ENCODE measurements around the gene PRDM12.

PRDM12 gene

GRCh38 chr9:130692321-130692720 is 27.9 kb downstream of the PRDM12 start:
- DNase-seq = no peak

GRCh38 chr9:130693101-130693425 is 28.7 kb downstream of the PRDM12 start:
- no peak for DNase-seq

DNA sequence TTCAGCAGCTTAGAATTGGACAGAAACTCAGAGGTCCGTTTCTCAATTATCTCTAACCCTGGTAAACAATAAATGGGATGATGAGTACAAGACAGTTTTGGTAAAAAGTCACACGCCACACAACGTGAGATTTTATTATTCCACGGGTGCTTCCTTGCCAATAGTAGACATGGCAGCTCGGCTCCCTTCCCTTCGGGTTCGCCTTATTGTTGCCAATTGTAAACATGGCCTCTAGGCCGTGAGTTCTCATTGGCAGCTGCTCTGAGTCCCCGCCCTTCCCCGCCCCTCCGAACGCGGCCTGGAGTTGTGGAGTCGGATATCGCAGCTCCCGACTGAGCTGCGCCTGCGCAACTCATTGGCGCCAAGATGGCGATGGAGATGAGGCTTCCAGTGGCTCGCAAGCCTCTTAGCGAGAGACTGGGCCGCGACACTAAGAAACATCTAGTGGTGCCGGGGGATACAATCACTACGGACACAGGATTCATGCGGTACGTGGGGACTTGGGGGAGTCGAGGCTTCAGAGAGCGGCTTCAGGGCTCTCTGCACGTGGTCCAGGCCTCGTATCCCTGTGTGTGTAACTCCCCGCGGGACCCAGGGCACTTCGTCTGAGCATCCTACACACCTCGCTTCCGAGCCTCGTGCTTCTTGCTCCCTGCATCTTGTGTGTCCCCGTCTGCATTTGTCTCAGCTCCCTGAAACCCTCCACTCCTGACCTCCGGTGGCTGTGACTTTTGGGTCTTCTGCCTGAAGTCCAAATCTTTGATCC is 29.2 kb downstream of the PRDM12 start, which contains the start of gene EXOSC2:
Gene EXOSC2 (plus strand): TSS at position 355 of the 766 bp plus-strand sequence. CDS start 12 bp downstream, at position 367.
- peak; percentile 99 for DNase-seq

DNA sequence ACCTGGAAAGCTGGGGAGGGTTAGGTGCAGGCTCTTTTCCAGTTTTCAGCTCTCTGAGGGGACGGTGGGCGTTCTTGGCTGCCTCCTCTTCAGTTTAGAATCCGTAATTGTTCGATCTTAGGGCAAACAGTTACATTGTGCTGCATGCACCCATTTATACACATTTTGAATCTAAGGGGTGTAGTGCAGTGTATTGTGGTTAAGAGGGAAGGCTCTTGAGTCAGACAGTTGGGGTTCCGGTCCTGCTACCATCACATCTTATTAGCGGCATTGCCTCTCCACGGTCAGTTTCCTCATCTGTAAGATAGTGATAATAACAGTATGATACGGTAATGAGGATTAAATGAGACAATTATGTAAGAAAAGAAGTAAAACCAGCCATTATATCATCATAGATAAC is 29.8 kb downstream of the PRDM12 start:
- no peak for DNase-seq

- DNase-seq = no peak
Observed at GRCh38 chr9:130696139-130696650, 31.8 kb downstream of the PRDM12 start.

GRCh38 chr9:130696996-130697395 is 32.6 kb downstream of the PRDM12 start:
- DNase-seq = no peak

- peak; percentile 67 for DNase-seq
Observed at GRCh38 chr9:130698514-130698913, 34.1 kb downstream of the PRDM12 start.

DNA sequence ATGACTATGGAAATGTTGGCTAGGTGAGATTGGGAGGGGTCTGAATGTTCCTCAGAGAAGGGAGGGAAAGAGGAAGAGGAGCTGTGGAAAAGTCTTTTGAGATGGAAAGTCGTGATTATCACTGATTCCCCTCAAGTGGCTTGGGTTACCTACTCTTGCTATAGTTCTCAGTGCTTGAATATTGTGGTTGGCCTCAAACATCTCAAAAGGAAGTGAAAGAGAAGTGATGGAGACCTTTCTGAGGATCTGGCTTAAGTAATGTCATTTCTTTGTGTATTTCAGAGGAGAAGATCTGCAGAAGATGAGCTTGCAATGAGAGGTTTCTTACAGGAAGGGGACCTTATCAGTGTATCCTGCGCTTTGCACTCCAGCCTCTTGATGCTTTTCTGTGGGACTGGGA is 34.7 kb downstream of the PRDM12 start:
- no peak for DNase-seq

- peak; percentile 76 for DNase-seq
Observed at GRCh38 chr9:130701059-130702022, 36.9 kb downstream of the PRDM12 start.

GRCh38 chr9:130703501-130703900 is 39.1 kb downstream of the PRDM12 start:
- DNase-seq = no peak

GRCh38 chr9:130707225-130707976 is 43.0 kb downstream of the PRDM12 start:
- peak; percentile 68 for DNase-seq

DNA sequence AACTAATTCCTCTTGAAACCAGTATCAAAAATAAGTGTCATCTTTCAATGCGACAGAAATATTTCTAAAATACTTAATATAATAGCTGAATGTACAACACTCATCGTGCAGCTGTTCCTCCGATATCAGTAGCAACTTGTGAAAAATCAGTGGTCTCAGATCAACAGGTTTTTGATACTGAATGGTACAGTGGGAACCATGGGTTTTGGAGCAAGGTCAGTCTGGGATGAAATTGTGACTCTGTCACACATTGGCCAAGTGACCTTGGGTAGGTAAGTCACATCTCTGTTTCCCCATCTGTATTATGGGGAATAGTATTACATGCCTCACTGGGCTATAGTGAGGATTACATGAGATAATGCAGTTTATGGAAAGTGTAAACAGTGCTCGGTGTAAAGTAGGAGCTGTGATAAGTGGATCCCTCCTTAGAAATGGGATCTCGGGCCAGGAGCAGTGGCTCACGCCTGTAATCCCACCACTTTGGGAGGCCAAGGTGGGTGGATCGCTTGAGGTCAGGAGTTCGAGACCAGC is 46.5 kb downstream of the PRDM12 start:
- DNase-seq = no peak

GRCh38 chr9:130711469-130711868 is 47.1 kb downstream of the PRDM12 start:
- DNase-seq = no peak

- peak; percentile 99 for DNase-seq
Observed at GRCh38 chr9:130712564-130713285, 48.3 kb downstream of the PRDM12 start.

GRCh38 chr9:130713286-130713960 is 49.0 kb downstream of the PRDM12 start:
- DNase-seq = no peak

DNA sequence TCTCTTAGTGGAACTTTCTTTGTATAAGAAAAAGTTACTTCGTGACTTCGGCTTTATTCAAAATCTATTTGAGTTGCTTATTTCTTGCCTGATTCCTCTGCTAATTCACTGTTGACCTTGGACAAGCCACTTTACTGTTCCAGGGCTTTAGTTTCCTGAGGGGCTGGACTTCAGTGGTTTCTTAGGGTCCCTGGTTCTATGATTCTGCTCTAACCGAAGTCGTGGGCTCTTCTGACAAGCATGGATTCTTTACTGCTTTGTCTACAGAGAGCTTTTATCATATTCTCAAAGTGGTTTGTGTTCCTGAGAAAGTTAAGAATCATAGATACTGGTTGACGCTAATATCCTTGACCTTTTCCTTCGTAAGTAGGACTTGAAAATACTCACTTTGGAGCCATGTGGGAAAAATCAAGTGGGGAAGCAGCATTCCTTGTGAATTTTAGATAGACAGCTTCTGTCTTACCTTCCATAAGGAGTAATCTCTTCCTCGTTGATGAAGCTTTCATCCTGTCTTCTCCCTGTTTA is 50.3 kb downstream of the PRDM12 start:
- no peak for DNase-seq

DNA sequence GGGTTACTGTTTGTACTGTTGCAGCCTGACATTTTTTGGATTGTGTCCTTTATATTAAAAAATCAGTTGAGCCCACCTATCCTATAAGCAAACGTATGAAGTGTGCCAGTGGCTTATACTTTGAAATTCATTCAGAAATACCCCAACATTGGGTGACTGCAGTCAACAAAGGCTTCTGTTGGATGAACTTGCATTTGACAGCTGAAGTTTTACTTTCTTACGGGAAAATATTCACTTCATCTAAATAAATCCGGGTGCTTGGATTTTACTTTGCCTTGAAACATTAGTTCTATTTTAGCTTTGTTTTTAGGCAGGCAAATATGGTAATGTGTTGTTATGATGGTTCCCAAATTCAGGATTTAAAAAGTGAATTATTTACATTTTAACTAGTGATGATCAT is 50.9 kb downstream of the PRDM12 start:
- no peak for DNase-seq

DNA sequence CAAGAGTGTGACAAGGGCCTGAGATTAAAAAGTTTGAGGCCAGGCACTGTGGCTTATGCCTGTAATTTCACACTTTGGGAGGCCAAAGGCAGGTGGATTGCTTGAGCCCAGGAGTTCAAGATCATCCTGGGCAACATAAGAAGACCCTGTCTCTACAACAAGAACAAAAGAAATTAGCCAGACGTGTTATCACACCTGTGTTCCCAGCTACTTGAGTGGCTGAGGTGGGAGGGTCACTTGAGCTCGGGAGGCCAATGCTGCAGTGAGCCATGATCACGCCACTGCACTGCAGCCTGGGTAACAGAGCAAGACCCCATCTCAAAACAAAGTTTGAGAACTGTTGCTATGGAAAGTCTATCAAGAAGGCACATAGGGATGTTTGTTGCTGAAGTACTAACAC is 54.2 kb downstream of the PRDM12 start:
- DNase-seq = no peak

DNA sequence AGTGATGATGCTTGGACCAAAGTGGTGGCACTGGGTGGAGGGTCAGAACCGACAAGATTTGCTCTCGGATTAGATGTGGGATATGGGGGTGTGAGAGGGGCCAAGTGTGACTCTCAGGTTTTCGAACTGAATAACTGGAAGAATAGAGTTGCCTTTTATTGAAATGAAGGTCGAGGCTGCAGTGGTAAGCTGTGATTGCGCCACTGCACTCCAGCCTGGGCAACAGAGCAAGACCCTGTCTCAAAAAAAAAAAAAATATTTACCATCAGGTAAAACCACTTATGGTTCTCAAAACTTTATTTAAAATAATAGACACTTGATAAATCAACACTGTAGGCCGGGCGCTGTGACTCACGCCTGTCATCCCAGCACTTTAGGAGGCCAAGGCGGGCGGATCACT is 56.4 kb downstream of the PRDM12 start:
- DNase-seq = no peak

DNA sequence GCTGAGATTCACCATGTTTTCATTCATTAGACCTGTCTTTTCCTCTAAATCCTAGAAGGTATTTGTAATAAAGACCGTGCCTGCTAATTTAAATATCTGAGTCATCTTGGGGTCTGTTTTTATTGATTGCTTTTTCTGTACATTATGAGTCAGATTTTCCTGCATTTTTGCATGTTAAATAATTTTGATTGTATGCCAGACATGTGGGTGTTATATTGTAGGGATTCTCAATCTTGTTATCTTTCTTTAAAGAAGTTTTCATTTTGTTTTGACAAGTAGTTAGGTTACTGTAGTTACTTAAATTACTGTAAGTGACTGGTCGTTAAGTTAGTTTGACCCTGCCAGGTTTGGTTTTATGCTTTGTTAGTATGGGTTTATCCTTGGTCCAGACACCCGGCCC is 64.3 kb downstream of the PRDM12 start:
- peak; percentile 51 for DNase-seq

DNA sequence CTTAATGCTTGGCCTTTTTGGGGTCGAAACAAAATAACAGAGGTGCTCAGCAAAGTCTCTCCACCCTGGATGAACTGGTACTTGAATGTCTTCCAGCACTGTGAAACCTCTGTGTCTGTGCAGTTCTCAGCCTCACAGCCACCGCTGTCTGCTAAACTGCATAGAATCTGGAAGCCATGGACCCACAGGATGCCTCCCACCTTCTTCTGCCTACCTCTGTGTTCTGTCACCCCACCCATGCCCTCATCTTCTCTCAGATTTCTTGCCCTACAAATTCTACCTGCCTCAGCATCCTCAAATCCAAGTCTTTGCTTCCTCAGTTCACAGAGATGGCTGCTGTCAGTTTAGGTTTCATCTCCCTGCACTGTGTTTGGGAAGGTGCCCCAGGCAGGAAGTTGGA is 64.8 kb downstream of the PRDM12 start:
- DNase-seq = no peak
